MM.1S (cell line): Measurements from ENCODE around the gene DENND1A.

Source experiments
- EZH2 ChIP-seq: fragments of 300-600 bp; sonication (generic); optimal IDR thresholded peaks from 2 replicates; pipeline ENCODE3; 2017; ENCODE audit warnings: low read depth, mild to moderate bottlenecking, antibody characterized with exemption, low read length, mixed read lengths
- EZH2phosphoT487 ChIP-seq: fragments of 300-600 bp; sonication (generic); IDR thresholded peaks from 2 replicates; pipeline ENCODE4 v1.6.1; 2018; ENCODE audit warnings: antibody characterized with exemption, low read length
- TF ChIP-seq, protein P1 (sequence below): fragments of 300-600 bp; sonication (generic); IDR thresholded peaks from 2 replicates; pipeline ENCODE4 v1.5.1; 2016; ENCODE audit warnings: antibody characterized with exemption, low read length, mixed read lengths

- TF ChIP-seq EZH2 (no peak), EZH2phosphoT487 (no peak)
- TF ChIP-seq, protein P1, sequence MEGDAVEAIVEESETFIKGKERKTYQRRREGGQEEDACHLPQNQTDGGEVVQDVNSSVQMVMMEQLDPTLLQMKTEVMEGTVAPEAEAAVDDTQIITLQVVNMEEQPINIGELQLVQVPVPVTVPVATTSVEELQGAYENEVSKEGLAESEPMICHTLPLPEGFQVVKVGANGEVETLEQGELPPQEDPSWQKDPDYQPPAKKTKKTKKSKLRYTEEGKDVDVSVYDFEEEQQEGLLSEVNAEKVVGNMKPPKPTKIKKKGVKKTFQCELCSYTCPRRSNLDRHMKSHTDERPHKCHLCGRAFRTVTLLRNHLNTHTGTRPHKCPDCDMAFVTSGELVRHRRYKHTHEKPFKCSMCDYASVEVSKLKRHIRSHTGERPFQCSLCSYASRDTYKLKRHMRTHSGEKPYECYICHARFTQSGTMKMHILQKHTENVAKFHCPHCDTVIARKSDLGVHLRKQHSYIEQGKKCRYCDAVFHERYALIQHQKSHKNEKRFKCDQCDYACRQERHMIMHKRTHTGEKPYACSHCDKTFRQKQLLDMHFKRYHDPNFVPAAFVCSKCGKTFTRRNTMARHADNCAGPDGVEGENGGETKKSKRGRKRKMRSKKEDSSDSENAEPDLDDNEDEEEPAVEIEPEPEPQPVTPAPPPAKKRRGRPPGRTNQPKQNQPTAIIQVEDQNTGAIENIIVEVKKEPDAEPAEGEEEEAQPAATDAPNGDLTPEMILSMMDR, result no peak
Measured at GRCh38 chr9:123761905-123762605, 167.9 kb downstream of the DENND1A start.
